GM18526 (cell line): ENCODE results near the gene PARG.

Experiments used
- POLR2A ChIP-seq: IDR thresholded peaks from 3 replicates; pipeline ENCODE4 v1.6.1; 2011; ENCODE audit not compliant: insufficient read length; ENCODE audit errors: extremely low read depth

PARG gene

GRCh38 chr10:49817845-49818244 is 124.0 kb downstream of the PARG start:
- no peak for TF ChIP-seq POLR2A

DNA sequence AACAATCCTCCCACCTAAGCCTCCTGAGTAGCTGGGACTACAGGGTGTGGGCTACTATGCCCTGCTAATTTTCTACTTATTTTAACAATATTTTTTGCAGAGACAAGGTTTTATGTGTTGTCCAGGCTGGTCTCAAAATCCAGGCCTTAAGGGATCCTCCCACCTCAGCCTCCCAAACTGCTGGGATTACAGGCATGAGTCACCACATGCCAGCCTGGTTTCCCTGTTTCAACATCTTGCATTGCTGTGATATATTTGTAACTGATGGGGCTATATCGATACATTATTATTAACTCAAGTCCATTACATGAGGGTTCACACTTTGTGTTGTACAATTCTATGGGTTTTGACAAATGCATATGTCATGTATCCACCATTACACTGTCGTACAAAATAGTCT is 137.8 kb downstream of the PARG start:
- no peak for TF ChIP-seq POLR2A

- TF ChIP-seq POLR2A, result no peak
Measured at GRCh38 chr10:49798275-49798674, 143.6 kb downstream of the PARG start.

- no peak for TF ChIP-seq POLR2A
Measured at GRCh38 chr10:49791100-49791499, 150.7 kb downstream of the PARG start.

GRCh38 chr10:49784681-49785080 is 157.1 kb downstream of the PARG start:
- no peak for TF ChIP-seq POLR2A

DNA sequence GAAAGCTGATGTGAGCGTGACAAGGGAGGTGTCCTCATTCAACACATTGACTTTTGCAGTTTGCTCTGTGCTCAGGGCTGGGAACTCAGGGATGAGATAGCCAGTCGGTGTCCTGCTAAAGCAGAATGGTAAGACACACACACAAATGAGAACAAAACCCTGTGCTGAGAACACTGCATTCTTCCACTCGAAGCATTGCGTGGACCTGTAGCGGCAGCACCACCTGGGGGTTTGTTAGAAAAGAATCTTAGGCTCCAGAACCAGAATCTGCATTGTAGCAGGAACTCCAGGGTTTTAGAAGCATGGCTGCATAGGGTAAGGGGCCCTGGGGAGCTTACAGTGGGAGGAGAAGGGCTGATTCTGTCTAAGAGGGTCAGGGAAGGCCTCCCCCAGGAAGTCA is 158.2 kb downstream of the PARG start:
- TF ChIP-seq POLR2A, result no peak

GRCh38 chr10:49781247-49781646 is 160.6 kb downstream of the PARG start:
- TF ChIP-seq POLR2A, result no peak

DNA sequence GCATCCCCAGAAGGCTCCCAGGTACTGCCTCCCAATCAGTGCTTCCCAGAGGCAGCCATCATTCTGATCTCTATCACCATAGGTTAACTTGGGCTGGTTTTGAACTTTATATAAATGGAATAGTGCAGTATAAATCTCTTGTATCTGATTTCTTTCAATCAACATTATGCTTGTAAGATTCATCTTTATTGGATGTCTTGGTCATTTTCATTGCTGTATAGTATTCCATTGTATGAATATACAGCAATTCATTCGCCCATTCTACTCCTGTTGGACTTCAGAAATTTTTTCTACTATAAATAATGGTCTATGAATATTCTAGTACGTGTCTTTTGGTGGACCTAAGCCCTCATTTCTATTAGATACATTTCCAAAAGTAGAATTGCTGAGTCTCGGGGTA is 163.6 kb downstream of the PARG start:
- TF ChIP-seq POLR2A, result no peak

DNA sequence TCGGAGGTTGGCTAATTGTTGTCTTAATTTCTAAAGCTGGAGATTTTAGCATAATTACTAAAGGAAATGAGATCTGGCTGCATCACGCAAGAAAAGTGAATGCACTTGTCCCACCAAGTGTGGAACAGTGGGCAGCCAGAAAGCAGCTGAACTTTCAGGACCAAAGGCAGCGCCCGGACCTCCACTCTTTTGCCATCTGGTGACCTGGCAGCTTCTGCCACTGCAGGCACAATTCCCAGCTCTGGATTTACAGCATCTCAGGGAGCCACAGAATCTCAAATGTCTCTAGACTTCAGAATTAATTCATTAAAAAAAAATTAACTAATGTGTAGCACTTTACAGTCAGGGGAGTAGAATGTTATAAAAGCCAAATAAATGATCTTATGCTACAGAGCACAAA is 165.0 kb downstream of the PARG start:
- no peak for TF ChIP-seq POLR2A

DNA sequence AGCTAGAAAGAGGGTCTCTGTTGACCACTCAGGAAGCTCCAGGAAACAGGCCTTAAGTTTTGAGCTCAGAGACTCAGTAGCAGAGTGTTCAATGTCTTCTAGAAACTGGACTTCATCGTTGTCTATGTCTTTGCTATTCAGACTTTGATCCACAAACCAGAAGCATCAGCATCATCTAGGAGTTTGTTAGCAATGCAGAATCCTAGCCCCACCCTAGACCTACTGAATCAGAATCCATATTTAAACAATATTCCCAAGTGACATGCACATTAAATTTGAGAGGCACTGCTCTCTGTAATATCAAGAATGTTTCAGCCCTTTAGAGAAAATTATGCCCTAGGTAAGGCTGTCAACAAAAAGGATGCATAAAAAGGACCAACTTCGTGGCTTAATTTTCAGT is 166.8 kb downstream of the PARG start:
- no peak for TF ChIP-seq POLR2A

- no peak for TF ChIP-seq POLR2A
Measured at GRCh38 chr10:49769692-49770091, 172.1 kb downstream of the PARG start.

DNA sequence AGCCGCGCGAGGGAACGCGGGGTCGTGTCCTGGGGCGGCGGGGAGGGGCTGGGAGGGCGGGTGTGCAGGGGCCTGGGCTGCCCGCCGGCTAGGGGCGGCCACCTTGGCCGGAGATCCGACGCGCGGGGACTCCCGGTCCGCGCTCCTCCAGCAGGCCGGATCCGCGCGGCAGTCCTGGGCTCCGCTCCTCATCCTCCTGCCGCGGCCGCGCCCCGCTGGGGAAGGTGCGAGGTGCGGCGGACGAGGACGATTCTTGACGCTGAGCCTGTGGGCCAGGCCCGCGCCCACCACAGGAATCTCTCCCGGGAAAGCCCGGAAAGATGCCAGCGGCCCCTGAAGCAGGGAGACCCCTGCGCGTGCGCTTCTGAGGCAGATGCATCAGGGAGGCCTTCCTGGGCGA is 173.1 kb downstream of the PARG start:
- no peak for TF ChIP-seq POLR2A

DNA sequence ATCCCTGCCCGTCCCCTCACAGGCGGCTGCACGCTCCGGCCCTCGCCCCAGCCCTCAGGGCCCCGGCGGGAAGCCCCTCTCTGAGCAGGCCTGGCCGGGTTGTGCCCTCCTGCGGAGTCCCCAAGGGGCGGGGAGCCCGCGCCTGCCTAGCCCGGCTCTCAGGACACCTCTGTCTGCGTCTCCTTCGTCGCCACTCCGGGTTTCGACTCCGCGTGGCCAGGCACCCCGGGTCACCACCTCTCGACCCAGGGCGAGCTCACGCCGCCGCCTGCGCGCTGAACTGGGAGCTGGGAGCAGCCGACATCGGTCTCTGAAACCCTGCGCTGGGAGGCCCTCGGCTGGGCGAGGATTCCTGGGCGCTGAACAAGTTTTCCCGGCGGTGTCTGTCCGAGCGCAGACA is 173.5 kb downstream of the PARG start:
- TF ChIP-seq POLR2A, result no peak
